H9 (cell line): ENCODE measurements around the gene IFI44. TPM values are rescaled to one million over a fixed set of nuclear protein-coding genes. Genes with fewer than 3 reads are reported as not detected.

Experiments used
- DNase-seq: peaks from one replicate; pipeline ENCODE4 v3.0.0-alpha.2; 2017
- H2AFZ ChIP-seq: one replicate; pipeline ENCODE4 v1.6.1; 2013; ENCODE audit warnings: mild to moderate bottlenecking, low read length, control low read depth, moderate library complexity
- H2AK5ac ChIP-seq: 2 replicates; pipeline ENCODE4 v1.6.1; 2013; ENCODE audit warnings: low read length, control low read depth, mixed read lengths; ENCODE audit not compliant: insufficient read length
- H2BK120ac ChIP-seq: one replicate; pipeline ENCODE4 v1.6.1; 2013; ENCODE audit warnings: low read depth, mild to moderate bottlenecking, low read length, control low read depth, inconsistent platforms; ENCODE audit not compliant: poor library complexity, severe bottlenecking
- H2BK12ac ChIP-seq: 2 replicates; pipeline ENCODE4 v1.6.1; 2013; ENCODE audit warnings: low read length, control low read depth, mixed read lengths, low read depth; ENCODE audit not compliant: insufficient read length
- H2BK15ac ChIP-seq: 2 replicates; pipeline ENCODE4 v1.6.1; 2013; ENCODE audit warnings: low read depth, low read length, control low read depth
- H2BK20ac ChIP-seq: one replicate; pipeline ENCODE4 v1.6.1; 2013; ENCODE audit warnings: low read depth, mild to moderate bottlenecking, low read length, control low read depth, inconsistent platforms; ENCODE audit not compliant: poor library complexity, severe bottlenecking
- H2BK5ac ChIP-seq: 2 replicates; pipeline ENCODE4 v1.6.1; 2013; ENCODE audit warnings: low read length, control low read depth, mixed read lengths; ENCODE audit not compliant: insufficient read length
- H3K14ac ChIP-seq: 2 replicates; pipeline ENCODE4 v1.6.1; 2013; ENCODE audit warnings: low read length, control low read depth; ENCODE audit not compliant: insufficient read depth
- H3K18ac ChIP-seq: 2 replicates; pipeline ENCODE4 v1.6.1; 2013; ENCODE audit warnings: low read depth, mild to moderate bottlenecking, mixed read lengths, low read length, control low read depth; ENCODE audit not compliant: insufficient read length
- H3K23ac ChIP-seq: 2 replicates; pipeline ENCODE4 v1.6.1; 2013; ENCODE audit warnings: low read length, control low read depth, mixed read lengths, low read depth; ENCODE audit not compliant: insufficient read length
- H3K23me2 ChIP-seq: 2 replicates; pipeline ENCODE4 v1.6.1; 2013; ENCODE audit warnings: low read depth, mild to moderate bottlenecking, mixed read lengths, low read length, control low read depth; ENCODE audit not compliant: insufficient read length, poor library complexity, severe bottlenecking
- H3K27ac ChIP-seq: 2 replicates; pipeline ENCODE4 v1.5.1; 2013; ENCODE audit warnings: low read length, control low read depth, mixed read lengths, low read depth; ENCODE audit not compliant: insufficient read length
- H3K27me3 ChIP-seq: 2 replicates; pipeline ENCODE4 v1.6.1; 2013; ENCODE audit warnings: low read length, control low read depth, inconsistent platforms; ENCODE audit not compliant: insufficient read depth
- H3K4ac ChIP-seq: 2 replicates; pipeline ENCODE4 v1.6.1; 2013; ENCODE audit warnings: low read depth, mild to moderate bottlenecking, control low read depth, inconsistent platforms, low read length, moderate library complexity
- H3K4me1 ChIP-seq: 2 replicates; pipeline ENCODE4 v1.6.1; 2013; ENCODE audit warnings: low read length, control low read depth, inconsistent platforms; ENCODE audit not compliant: insufficient read depth
- H3K4me2 ChIP-seq: 2 replicates; pipeline ENCODE4 v1.6.1; 2013; ENCODE audit warnings: low read length, control low read depth, mixed read lengths; ENCODE audit not compliant: insufficient read length, insufficient read depth
- H3K56ac ChIP-seq: 2 replicates; pipeline ENCODE4 v1.6.1; 2013; ENCODE audit warnings: low read depth, mild to moderate bottlenecking, mixed read lengths, low read length, control low read depth; ENCODE audit not compliant: insufficient read length
- H3K79me1 ChIP-seq: 2 replicates; pipeline ENCODE4 v1.6.1; 2013; ENCODE audit warnings: low read depth, mild to moderate bottlenecking, moderate library complexity, low read length, control low read depth, inconsistent platforms; ENCODE audit not compliant: insufficient read depth, poor library complexity, severe bottlenecking
- H3K79me2 ChIP-seq: 2 replicates; pipeline ENCODE4 v1.6.1; 2013; ENCODE audit warnings: low read length, control low read depth, inconsistent platforms; ENCODE audit not compliant: insufficient read depth
- H3K9ac ChIP-seq: 2 replicates; pipeline ENCODE4 v1.6.1; 2013; ENCODE audit warnings: low read length, control low read depth, mixed read lengths; ENCODE audit not compliant: insufficient read length; ENCODE audit errors: extremely low read depth
- H3K9me3 ChIP-seq: one replicate; pipeline ENCODE4 v1.6.1; 2013; ENCODE audit warnings: low read depth, low read length, inconsistent platforms; ENCODE audit not compliant: control insufficient read depth
- H3T11ph ChIP-seq: one replicate; pipeline ENCODE4 v1.6.1; 2013; ENCODE audit warnings: mild to moderate bottlenecking, low read length, control low read depth, inconsistent platforms
- H4K20me1 ChIP-seq: one replicate; pipeline ENCODE4 v1.6.1; 2013; ENCODE audit not compliant: control insufficient read depth, insufficient read length, insufficient read depth
- H4K5ac ChIP-seq: 2 replicates; pipeline ENCODE4 v1.6.1; 2013; ENCODE audit warnings: low read depth, mild to moderate bottlenecking, mixed read lengths, low read length, control low read depth; ENCODE audit not compliant: insufficient read length
- H4K8ac ChIP-seq: replicated peaks from 2 replicates; pipeline ENCODE4 v1.6.1; 2013; ENCODE audit warnings: low read length, control low read depth, mixed read lengths, low read depth; ENCODE audit not compliant: insufficient read length
- H4K91ac ChIP-seq: 2 replicates; pipeline ENCODE4 v1.6.1; 2013; ENCODE audit warnings: low read depth, mild to moderate bottlenecking, moderate library complexity, mixed read lengths, low read length, control low read depth; ENCODE audit not compliant: insufficient read length
- H3K27ac Mint-ChIP-seq, 3 experiments: 2 replicates in 2 of 3; 3 replicates in 1 of 3; pipeline ENCODE4 v1.8.0; 2020 to 2021; ENCODE audit warnings: mixed read lengths in 3 of 3, mild to moderate bottlenecking in 1 of 3, moderate library complexity in 1 of 3
- H3K27me3 Mint-ChIP-seq: 2 replicates; pipeline ENCODE4 v1.8.0; 2021; ENCODE audit warnings: low read depth, mild to moderate bottlenecking, moderate library complexity, mixed read lengths
- H3K36me3 Mint-ChIP-seq, 3 experiments: 2 replicates in 2 of 3; 3 replicates in 1 of 3; pipeline ENCODE4 v1.8.0; 2020 to 2021; ENCODE audit warnings: low read depth in 3 of 3, mixed read lengths in 3 of 3; ENCODE audit not compliant: insufficient read depth in 1 of 3
- H3K4me1 Mint-ChIP-seq, 2 experiments: 2 replicates each; pipeline ENCODE4 v1.8.0; 2020; ENCODE audit warnings: mixed read lengths in 2 of 2
- H3K4me3 Mint-ChIP-seq, 2 experiments: 2 replicates in 1 of 2; 3 replicates in 1 of 2; pipeline ENCODE4 v1.8.0; 2020 to 2021; ENCODE audit warnings: mild to moderate bottlenecking in 2 of 2, mixed read lengths in 2 of 2, moderate library complexity in 1 of 2
- H3K9me3 Mint-ChIP-seq, 2 experiments: 2 replicates in 1 of 2; 3 replicates in 1 of 2; pipeline ENCODE4 v1.8.0; 2020; ENCODE audit warnings: mild to moderate bottlenecking in 2 of 2, mixed read lengths in 2 of 2, moderate library complexity in 1 of 2
- CTCF ChIP-seq: fragments of 200-600 bp; sonication (generic); conservative IDR thresholded peaks from 3 replicates; pipeline ENCODE4 v1.8.0; 2021; ENCODE audit warnings: antibody characterized with exemption, mild to moderate bottlenecking
- WGBS: extraction: QIAGEN DNeasy Blood & Tissue Kit; methylation state at CpG from one replicate; pipeline ENCODE4 v1.1.7; 2013; ENCODE audit warnings: missing lambda C conversion rate, low lambda C conversion rate, mixed read lengths; ENCODE audit not compliant: insufficient read length; ENCODE audit errors: extremely low coverage; 5-methylcytosine and 5-hydroxymethylcytosine counted together
- total RNA-seq: library from RNA; stranded (reverse); gene quantifications from 2 replicates; pipeline ENCODE4 v1.2.1, GENCODE V29; 2021

IFI44 gene
- total RNA-seq, 1 experiment from 2014 or later: not detected

- H4K8ac ChIP-seq: no peak overlapping the region
- no peak overlapping the region for H2BK5ac ChIP-seq
- no peak overlapping the region for H2BK120ac ChIP-seq
- no peak overlapping the region for H3K23ac ChIP-seq
- no peak overlapping the region for H2BK20ac ChIP-seq
- H3K27ac ChIP-seq: no peak overlapping the region
- H3K4ac ChIP-seq: no peak overlapping the region
- no peak overlapping the region for H3K56ac ChIP-seq
- Mint-ChIP-seq H3K36me3 (peaks cover 0 to 4% (median 4%) of the 10 kb centered on the region in 3 experiments; a peak in 2 of 7 replicates), H3K4me1 (peaks cover 0 to 4% of the 10 kb centered on the region in 2 experiments; a peak in 2 of 4 replicates), H3K9me3 (peaks cover 0 to 4% of the 10 kb centered on the region in 2 experiments; a peak in 3 of 5 replicates), H3K4me3 (no peak overlapping the region), H3K27me3 (no peaks in the 10 kb centered on the region), H3K27ac (peak overlapping the region in 1 of 3 experiments; percentile 36; a peak in 1 of 7 replicates)
- H3T11ph ChIP-seq: no peak overlapping the region
- no peak for TF ChIP-seq CTCF
- no peaks in the 10 kb centered on the region for H3K27me3 ChIP-seq
- H3K23me2 ChIP-seq: no peaks in the 10 kb centered on the region
- H3K79me2 ChIP-seq: no peaks in the 10 kb centered on the region
- H2AFZ ChIP-seq: no peak overlapping the region
- no peak for DNase-seq
- H2AK5ac ChIP-seq: no peak overlapping the region
- no peak overlapping the region for H2BK15ac ChIP-seq
- no peaks in the 10 kb centered on the region for H3K79me1 ChIP-seq
- H4K20me1 ChIP-seq: no peaks in the 10 kb centered on the region
- no peak overlapping the region for H3K14ac ChIP-seq
- H3K4me1 ChIP-seq: no peaks in the 10 kb centered on the region
- no peaks in the 10 kb centered on the region for H3K9me3 ChIP-seq
- H3K4me2 ChIP-seq: no peak overlapping the region
- no peak overlapping the region for H2BK12ac ChIP-seq
- H3K9ac ChIP-seq: no peak overlapping the region
- H4K5ac ChIP-seq: no peak overlapping the region
- no CpG with 5 or more reads among the region's 2 CpGs for WGBS
- H3K18ac ChIP-seq: no peak overlapping the region
- no peak overlapping the region for H4K91ac ChIP-seq
Measured at GRCh38 chr1:78702426-78702825, 52.8 kb downstream of the IFI44 start.
